ENCODE data around the gene CREBL2.
"Not testable (repeated sequence)": the region's sequence is repeated elsewhere in the genome, so short reads cannot be mapped to it uniquely, and the experiment has no call there.

Gene CREBL2

GRCh38 chr12:12598864-12599263 is 12.8 kb upstream of the CREBL2 start:
- no peak for DNase-seq (ENCODE audit: low read depth in 2 of 2)

GRCh38 chr12:12599750-12600643 is 11.7 kb upstream of the CREBL2 start:
- no peak for DNase-seq (ENCODE audit: low read depth in 2 of 2)

- DNase-seq (ENCODE audit: low read depth in 2 of 2): no peak
Observed at GRCh38 chr12:12600659-12601058, 11.0 kb upstream of the CREBL2 start.

GRCh38 chr12:12604740-12605139 is 6.9 kb upstream of the CREBL2 start:
- no peak for DNase-seq (ENCODE audit: low read depth in 2 of 2)

DNA sequence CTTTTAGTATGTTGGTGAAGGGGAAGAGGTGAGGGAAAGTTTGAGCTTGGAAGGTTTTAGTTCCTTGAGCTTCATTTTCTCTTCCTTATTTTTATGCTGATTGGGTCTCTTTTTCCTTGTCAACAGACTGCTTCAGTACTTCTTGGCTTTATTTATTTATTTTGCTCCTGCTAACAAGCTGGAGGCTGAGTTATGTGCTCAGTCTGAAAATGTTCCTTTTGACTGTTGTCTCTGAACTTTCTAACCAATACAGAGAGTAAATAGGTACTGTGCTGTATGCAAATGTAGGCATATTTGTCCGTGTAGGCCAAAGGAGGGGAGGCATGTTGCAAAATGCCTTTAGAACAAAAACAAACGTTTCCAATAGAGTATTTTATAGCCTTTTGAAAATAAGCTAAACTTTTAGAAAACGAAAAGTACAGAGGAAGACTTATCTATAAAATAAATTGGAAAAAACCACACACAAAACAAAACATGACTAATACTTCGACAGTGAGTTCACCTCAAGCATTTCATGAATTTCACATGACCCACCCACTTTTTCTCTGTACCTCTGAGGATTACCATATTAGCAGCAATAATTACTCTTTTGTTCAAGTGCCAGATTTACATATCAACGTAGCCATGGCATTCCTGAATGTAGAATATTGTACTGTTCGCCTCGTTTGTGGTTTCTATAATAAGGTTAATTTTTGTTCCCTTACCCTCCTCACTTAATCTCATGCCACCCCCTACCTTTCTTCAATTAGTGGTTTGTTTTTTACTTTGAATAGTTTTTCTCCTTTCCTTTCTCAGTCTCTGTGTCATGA is 4.7 kb upstream of the CREBL2 start:
- no peak for DNase-seq (ENCODE audit: low read depth in 2 of 2)

GRCh38 chr12:12608557-12608957 is 3.1 kb upstream of the CREBL2 start:
- DNase-seq (ENCODE audit: low read depth in 2 of 2): no peak

DNA sequence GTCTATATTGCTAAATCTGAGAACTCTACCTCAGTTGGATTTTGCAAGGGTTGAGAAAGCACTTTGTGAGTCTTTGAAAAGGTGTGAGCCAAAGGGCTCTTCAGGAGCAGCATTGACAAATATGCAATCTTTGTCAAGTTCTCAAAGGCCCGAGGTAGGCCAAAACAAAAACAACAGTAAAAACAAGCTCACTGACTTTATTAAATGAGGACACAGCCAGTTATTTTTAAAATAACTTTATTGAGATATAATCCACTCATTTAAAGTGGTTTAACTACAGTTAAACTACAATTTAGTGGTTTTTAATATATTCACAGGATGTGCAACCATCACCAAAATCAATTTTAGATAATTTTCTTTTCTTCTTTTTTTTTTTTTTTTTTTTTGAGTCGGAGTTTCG is 2.0 kb upstream of the CREBL2 start:
- DNase-seq (ENCODE audit: low read depth in 2 of 2): no peak

GRCh38 chr12:12610711-12611110 is 965 bp upstream of the CREBL2 start:
- DNase-seq (ENCODE audit: low read depth in 2 of 2): no peak

DNA sequence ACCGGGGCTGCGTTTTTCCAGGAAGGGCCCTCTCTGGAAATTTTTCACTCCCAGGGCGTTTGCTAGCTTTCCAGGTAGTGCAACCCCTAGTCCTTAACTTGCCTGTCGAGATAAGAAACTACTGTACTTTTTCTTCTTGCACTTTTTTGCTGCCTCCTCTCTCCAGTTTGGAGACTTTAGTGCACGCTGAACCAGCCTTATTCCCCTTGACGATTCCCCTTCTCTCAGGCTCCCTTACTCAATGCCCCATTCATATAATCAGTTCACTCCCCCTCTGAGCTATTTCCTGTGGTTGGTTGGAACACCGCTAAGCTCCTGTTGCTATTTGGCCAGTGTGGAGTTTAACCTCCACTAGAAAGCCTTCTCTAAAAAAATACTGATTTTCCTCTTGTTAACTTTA is 682 bp downstream of the CREBL2 start:
- no peak for DNase-seq (ENCODE audit: low read depth in 2 of 2)

DNA sequence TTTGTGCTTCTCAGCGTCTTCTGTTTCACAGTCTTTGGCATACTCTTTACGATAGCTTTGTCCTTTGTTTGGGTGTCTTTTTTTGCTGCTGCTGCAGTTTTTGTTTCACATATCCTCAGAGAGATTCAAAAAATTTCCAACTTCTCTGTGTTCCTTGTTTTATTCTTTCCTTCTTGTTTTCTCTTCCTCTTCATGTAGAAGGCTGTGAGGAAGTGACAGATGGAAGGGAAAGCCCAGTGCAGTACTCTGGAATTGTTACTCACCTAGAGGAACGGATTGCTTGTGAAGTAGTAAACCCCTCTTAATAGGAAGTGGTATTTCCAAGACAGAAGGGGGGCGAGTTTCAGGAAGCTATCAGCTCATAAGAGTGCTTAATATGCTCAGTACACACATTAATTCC is 1.7 kb downstream of the CREBL2 start:
- no peak for DNase-seq (ENCODE audit: low read depth in 2 of 2)

- DNase-seq (ENCODE audit: low read depth in 2 of 2): no peak
Observed at GRCh38 chr12:12614342-12614741, 2.7 kb downstream of the CREBL2 start.

- no peak for DNase-seq (ENCODE audit: low read depth in 2 of 2)
Observed at GRCh38 chr12:12616512-12617310, 5.0 kb downstream of the CREBL2 start.

GRCh38 chr12:12618064-12618463 is 6.4 kb downstream of the CREBL2 start:
- DNase-seq (ENCODE audit: low read depth in 2 of 2): not testable (repeated sequence)

DNA sequence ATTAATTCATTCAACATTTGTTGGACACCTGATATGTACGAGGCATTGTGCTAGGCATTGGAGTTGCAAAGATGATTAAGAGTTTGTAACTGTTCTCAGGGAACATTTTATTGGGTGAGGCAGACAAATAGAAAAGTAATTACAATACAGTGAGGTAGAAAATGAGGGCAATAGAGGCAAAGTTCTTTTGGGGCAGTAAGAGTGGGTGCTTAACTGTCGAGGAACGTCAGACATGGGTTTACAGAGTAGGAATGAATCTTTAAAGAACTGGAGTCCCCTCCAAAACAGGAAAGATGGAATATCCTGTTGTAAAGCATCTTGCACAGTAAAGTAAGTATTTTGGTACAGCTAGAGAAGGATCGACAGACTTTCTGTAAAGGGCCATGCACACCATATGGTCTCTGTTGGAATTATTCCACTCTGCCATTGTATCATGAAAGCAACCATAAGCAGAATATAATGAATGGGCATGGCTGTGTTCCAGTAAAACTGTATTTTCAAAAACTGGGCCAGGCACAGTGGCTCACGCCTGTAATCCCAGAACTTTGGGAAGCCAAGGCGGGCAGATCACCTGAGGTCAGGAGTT is 9.1 kb downstream of the CREBL2 start:
- DNase-seq (ENCODE audit: low read depth in 2 of 2): no peak

DNA sequence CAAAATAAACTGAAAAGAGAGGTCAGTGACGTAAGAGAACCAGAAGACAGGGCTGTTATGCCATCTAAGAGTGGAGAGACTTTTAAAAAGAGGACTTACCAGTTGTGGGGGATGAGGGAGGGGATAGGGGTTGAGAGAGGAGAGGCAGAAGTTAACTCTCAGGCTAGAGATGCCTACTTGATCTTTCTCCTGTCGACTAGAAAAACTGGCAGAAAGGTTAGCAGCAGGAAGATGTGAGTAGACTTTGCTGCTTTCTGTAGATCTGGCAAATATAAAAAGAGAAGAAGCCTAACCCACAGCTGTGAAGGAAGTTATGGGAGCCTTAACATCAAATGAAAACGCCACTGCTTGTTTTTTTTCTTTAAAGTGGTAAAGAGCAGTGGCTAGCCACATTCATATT is 10.7 kb downstream of the CREBL2 start:
- DNase-seq (ENCODE audit: low read depth in 2 of 2): no peak

DNA sequence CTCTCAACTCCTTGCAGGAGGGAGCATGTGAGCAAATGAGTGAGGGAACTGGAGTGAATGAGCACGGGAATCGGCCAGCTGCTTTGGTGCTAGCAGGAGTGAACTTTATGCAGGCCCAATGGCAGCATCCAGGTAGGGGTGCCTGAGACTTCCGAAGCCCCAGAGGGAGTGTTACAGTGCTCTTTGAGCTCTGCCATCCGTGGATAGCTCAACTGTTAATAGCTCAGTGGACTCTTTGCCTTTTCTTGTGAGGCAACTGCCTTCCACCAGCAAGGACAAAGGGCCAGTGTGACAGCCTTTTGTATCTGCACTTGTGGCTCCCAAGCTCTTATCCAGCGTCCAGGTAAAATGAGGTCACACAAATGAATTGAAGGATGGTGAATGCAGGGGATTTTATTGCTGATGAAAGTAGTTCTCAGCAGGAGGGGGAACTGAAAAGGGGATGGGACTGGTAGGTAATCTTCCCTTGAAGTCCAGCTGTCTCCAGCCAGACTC is 12.9 kb downstream of the CREBL2 start:
- DNase-seq (ENCODE audit: low read depth in 2 of 2): no peak

GRCh38 chr12:12626471-12626870 is 14.8 kb downstream of the CREBL2 start:
- no peak for DNase-seq (ENCODE audit: low read depth in 2 of 2)

DNA sequence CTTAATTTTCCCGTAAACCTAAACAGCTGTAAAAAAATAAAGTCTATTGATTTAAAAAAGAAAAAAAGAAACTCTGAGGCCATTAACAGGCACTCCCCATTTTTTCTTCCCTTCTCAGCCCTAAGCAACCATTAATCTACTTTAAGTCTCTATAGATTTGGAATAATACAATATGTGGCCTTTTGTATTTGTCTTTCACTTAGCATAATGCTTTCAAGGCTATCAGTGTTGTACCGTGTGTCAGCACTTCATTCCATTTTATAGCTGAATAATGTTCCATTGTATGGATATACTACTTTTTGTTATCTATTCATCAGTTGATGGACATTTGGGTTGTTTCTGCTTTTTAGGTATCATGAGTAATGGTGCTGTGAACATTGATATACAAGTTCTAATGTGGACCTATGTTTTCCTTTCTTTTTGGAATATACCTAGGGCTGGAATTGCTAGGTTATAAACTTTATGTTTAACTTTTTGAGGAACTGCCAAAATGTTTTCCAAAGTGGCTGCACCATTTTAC is 15.7 kb downstream of the CREBL2 start:
- no peak for DNase-seq (ENCODE audit: low read depth in 2 of 2)

GRCh38 chr12:12628013-12628412 is 16.3 kb downstream of the CREBL2 start:
- DNase-seq (ENCODE audit: low read depth in 2 of 2): no peak

- no peak for DNase-seq (ENCODE audit: low read depth in 2 of 2)
Observed at GRCh38 chr12:12630850-12631249, 19.2 kb downstream of the CREBL2 start.

- no peak for DNase-seq (ENCODE audit: low read depth in 2 of 2)
Observed at GRCh38 chr12:12635651-12636050, 24.0 kb downstream of the CREBL2 start.

All from activated CD4-positive, alpha-beta T cell treated with anti-CD3 and anti-CD28 coated beads for 24 hours (primary cell).